Gastroesophageal sphincter (tissue), 4 donors: ENCODE results near the gene SCFD2. TPM values are rescaled to one million over a fixed set of nuclear protein-coding genes. Genes with fewer than 3 reads are reported as not detected.

Experiments
- ATAC-seq: fragments of 150-250 bp; one replicate; pipeline ENCODE4 v1.9.1; 2016; ENCODE audit warnings: mild to moderate bottlenecking, moderate library complexity
- H3K27ac ChIP-seq, 4 donors: fragments of 200-600 bp; sonication (generic) in 3 of 4; 1 replicate in 3 of 4; 2 replicates in 1 of 4; pipeline ENCODE4 v1.5.1; 2016 to 2019
- H3K27me3 ChIP-seq: fragments of 200-600 bp; sonication (generic); one replicate; pipeline ENCODE4 v1.5.1; 2019
- H3K36me3 ChIP-seq, 2 donors: fragments of 200-600 bp; sonication (generic); one replicate each; pipeline ENCODE4 v1.5.1; 2019; ENCODE audit warnings: control low read depth in 1 of 2
- H3K4me1 ChIP-seq, 3 donors: fragments of 200-600 bp; sonication (generic); 1 replicate in 2 of 3; 2 replicates in 1 of 3; pipeline ENCODE4 v1.5.1; 2016 to 2019; ENCODE audit warnings: control low read depth in 2 of 3
- H3K4me3 ChIP-seq, 2 donors: fragments of 200-600 bp; sonication (generic); one replicate each; pipeline ENCODE4 v1.5.1; 2019; ENCODE audit warnings: mild to moderate bottlenecking in 1 of 2, moderate library complexity in 1 of 2
- H3K9me3 ChIP-seq, 3 donors: fragments of 200-600 bp; sonication (generic); one replicate each; pipeline ENCODE4 v1.5.1; 2017 to 2019; ENCODE audit warnings: control low read depth in 2 of 3
- CTCF ChIP-seq, 4 experiments: fragments of 200-600 bp in 2 of 4; fragments of 450-650 bp in 2 of 4; sonication (generic) in 1 of 4; IDR thresholded peaks; one replicate each; pipeline ENCODE4 v1.5.1; 2017 to 2019; ENCODE audit warnings: antibody characterized with exemption in 4 of 4, mild to moderate bottlenecking in 2 of 4, moderate library complexity in 2 of 4
- EP300 ChIP-seq: sonication (generic); formaldehyde crosslinking; IDR thresholded peaks from one replicate; pipeline ENCODE4 v1.6.1; 2017; ENCODE audit warnings: antibody characterized with exemption, mild to moderate bottlenecking
- POLR2A ChIP-seq, 2 donors: fragments of 450-650 bp; IDR thresholded peaks; one replicate each; pipeline ENCODE4 v1.6.1; 2017; ENCODE audit warnings: antibody characterized with exemption in 2 of 2, mild to moderate bottlenecking in 2 of 2, moderate library complexity in 1 of 2
- POLR2AphosphoS5 ChIP-seq: sonication (generic); formaldehyde crosslinking; IDR thresholded peaks from one replicate; pipeline ENCODE4 v1.6.1; 2017; ENCODE audit warnings: antibody characterized with exemption
- WGBS, 2 donors: methylation state at CpG; one replicate each; pipeline ENCODE4 v1.1.5; 2018; ENCODE audit warnings: low coverage in 1 of 2; 5-methylcytosine and 5-hydroxymethylcytosine counted together
- total RNA-seq, 4 donors: library from RNA; depleted of rRNA; stranded (reverse); fragments of >200 nt; gene quantifications; one replicate each; pipeline ENCODE4 v1.1.0, GENCODE V29; 2016

The SCFD2 gene
- total RNA-seq, 4 donors from 2014 or later, result 8.9 to 17.6 (median 14.6) TPM

GRCh38 chr4:53175640-53176039 is 190.2 kb downstream of the SCFD2 start:
- H3K4me3 ChIP-seq, result no peak overlapping the region
- no peaks in the 10 kb centered on the region for H3K4me1 ChIP-seq
- no peak overlapping the region for H3K27ac ChIP-seq
- no peak for ATAC-seq
- no peaks in the 10 kb centered on the region for H3K27me3 ChIP-seq
- TF ChIP-seq POLR2A (IDR thresholded peaks at IDR 0.05), result no peak
- no peak for TF ChIP-seq EP300
- H3K9me3 ChIP-seq, result peaks cover 0 to 12% (median 0%) of the 10 kb centered on the region in 3 donors
- peaks cover 0 to 8% of the 10 kb centered on the region in 2 donors for H3K36me3 ChIP-seq

GRCh38 chr4:53174823-53175222 is 191.0 kb downstream of the SCFD2 start:
- Histone ChIP-seq H3K36me3 (peaks cover 0 to 8% of the 10 kb centered on the region in 2 donors), H3K4me3 (no peak overlapping the region), H3K27ac (no peak overlapping the region), H3K27me3 (no peaks in the 10 kb centered on the region), H3K9me3 (peaks cover 0 to 12% (median 0%) of the 10 kb centered on the region in 3 donors), H3K4me1 (no peaks in the 10 kb centered on the region)
- 72 to 79% methylated on average over 3 of the region's 3 CpGs for WGBS, 2 donors
- no peak for TF ChIP-seq EP300
- TF ChIP-seq CTCF (IDR thresholded peaks at IDR 0.05), result no peak
- no peak for TF ChIP-seq POLR2A (IDR thresholded peaks at IDR 0.05)
- no peak for TF ChIP-seq POLR2AphosphoS5
- ATAC-seq, result no peak

- Histone ChIP-seq H3K4me3 (no peak overlapping the region), H3K9me3 (peaks cover 0 to 12% (median 0%) of the 10 kb centered on the region in 3 donors), H3K27me3 (no peaks in the 10 kb centered on the region), H3K4me1 (no peaks in the 10 kb centered on the region), H3K27ac (no peak overlapping the region), H3K36me3 (peaks cover 0 to 8% of the 10 kb centered on the region in 2 donors)
- WGBS, 2 donors, result 100% methylated on average over 1 of the region's 1 CpG
- no peak for ATAC-seq
- no peak for TF ChIP-seq POLR2AphosphoS5
- no peak for TF ChIP-seq CTCF (IDR thresholded peaks at IDR 0.05)
- no peak for TF ChIP-seq POLR2A (IDR thresholded peaks at IDR 0.05)
- TF ChIP-seq EP300, result no peak
Measured at GRCh38 chr4:53173576-53173975, 192.3 kb downstream of the SCFD2 start.

- no peak overlapping the region for H3K4me3 ChIP-seq
- no peaks in the 10 kb centered on the region for H3K36me3 ChIP-seq
- H3K27me3 ChIP-seq, result no peaks in the 10 kb centered on the region
- no peaks in the 10 kb centered on the region for H3K9me3 ChIP-seq
- TF ChIP-seq EP300 (no peak), POLR2A (IDR thresholded peaks at IDR 0.05) (no peak), POLR2AphosphoS5 (no peak), CTCF (IDR thresholded peaks at IDR 0.05) (no peak)
- 100% methylated on average over 3 of the region's 3 CpGs for WGBS, 2 donors
- H3K27ac ChIP-seq, result no peak overlapping the region
- ATAC-seq, result no peak
- H3K4me1 ChIP-seq, result no peaks in the 10 kb centered on the region
Measured at GRCh38 chr4:53171797-53172196, 194.1 kb downstream of the SCFD2 start.

- H3K4me1 ChIP-seq, result no peaks in the 10 kb centered on the region
- H3K36me3 ChIP-seq, result no peaks in the 10 kb centered on the region
- no peaks in the 10 kb centered on the region for H3K9me3 ChIP-seq
- no peaks in the 10 kb centered on the region for H3K27me3 ChIP-seq
- no peak for ATAC-seq
- WGBS, 2 donors, result 85 to 94% methylated on average over 4 to 5 of the region's 5 CpGs
- no peak overlapping the region for H3K4me3 ChIP-seq
- no peak for TF ChIP-seq EP300
- no peak for TF ChIP-seq POLR2A (IDR thresholded peaks at IDR 0.05)
- no peak for TF ChIP-seq POLR2AphosphoS5
- no peak for TF ChIP-seq CTCF (IDR thresholded peaks at IDR 0.05)
- no peak overlapping the region for H3K27ac ChIP-seq
Measured at GRCh38 chr4:53169695-53170617, 195.9 kb downstream of the SCFD2 start.
